Islet of Langerhans (tissue), 1 donor: ENCODE results near the gene CELSR3.
A peak's percentile ranks its signal among the peaks of the same experiment; 100 is the strongest.

Experiments used
- FAIRE-seq: peaks from one replicate; lab custom pipeline; 2011; peaks lifted over from hg19 to GRCh38; lab: Jason Lieb, UNC

Gene CELSR3

GRCh38 chr3:48687220-48687678 lies 24.6 kb upstream of the CELSR3 start:
- FAIRE-seq, result no peak

- no peak for FAIRE-seq
These were observed 24.0 kb upstream of the CELSR3 start for GRCh38 chr3:48686538-48687219.

GRCh38 chr3:48685603-48686511 lies 23.2 kb upstream of the CELSR3 start, which contains the start of gene NCKIPSD:
TSS of gene NCKIPSD (minus strand) at chr3:48685915. CDS start at chr3:48685807, 108 bp downstream.
- no peak for FAIRE-seq

- no peak for FAIRE-seq
These were observed 22.6 kb upstream of the CELSR3 start for GRCh38 chr3:48685293-48685602.

DNA sequence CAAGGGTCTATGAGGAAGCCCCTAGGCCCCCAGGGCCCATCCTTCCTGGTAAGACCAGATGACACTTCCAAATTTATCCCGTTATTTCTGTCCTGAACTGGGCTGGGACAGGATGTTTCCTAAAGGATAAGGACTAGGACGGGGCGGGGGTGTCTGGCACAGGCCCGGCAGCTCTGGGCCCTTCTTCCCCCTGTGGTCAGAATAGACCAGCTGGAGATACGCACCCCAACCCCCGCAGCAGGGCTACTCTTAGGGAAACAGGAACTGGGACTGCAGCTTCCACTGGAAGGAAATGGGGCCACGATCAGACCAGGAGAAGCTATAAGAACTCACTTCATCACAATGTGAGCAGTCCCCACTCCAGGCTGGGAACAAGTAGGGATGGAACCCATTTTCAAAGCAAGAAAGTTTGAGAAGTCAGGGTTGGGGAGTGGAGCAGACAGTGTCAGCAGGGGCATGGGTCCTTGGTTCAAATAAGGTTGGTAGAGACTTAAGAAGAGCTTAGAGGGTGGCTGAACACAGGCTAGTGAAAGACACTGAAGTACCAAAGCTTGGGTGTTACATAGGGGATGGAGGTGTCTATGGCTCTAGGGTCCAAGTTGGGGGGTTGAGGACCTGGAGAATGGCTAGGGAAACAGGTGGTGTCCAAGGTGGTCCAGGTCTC lies 21.9 kb upstream of the CELSR3 start:
- FAIRE-seq, result no peak

DNA sequence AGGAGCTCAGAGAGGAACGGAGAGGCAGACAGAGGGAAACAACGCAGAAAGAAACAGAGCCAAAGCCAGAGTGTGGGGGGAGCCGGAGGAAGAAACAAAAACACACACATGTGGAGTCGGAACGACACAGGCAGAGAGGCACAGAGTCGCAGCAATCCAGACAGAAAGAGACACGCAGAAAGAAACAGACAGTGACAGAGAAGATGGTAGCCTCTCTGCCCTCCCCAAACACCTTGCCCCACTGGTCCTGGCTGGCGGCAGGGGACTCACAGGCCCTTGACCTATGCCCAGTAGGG lies 21.3 kb upstream of the CELSR3 start:
- FAIRE-seq, result no peak

DNA sequence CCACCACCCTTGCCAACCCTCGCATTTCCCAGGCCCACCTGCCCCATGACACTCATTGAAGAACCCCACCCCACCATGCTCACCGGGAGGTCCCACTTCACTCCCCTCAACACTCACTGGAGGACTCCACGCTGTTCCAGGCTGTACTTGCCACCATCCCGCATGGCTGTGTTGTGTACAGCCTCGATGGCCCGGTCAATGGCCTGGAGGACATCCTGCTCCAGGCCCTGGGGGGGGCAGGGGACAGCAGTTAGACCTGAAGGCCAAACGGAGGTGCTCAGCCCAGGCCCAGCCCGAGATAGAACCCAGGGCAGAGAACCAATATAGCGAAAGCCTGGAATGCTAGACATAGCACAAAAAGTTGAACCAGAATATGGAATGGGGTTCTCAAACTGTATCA lies 20.1 kb upstream of the CELSR3 start:
- no peak for FAIRE-seq

GRCh38 chr3:48681974-48682610 lies 19.4 kb upstream of the CELSR3 start:
- FAIRE-seq, result no peak

DNA sequence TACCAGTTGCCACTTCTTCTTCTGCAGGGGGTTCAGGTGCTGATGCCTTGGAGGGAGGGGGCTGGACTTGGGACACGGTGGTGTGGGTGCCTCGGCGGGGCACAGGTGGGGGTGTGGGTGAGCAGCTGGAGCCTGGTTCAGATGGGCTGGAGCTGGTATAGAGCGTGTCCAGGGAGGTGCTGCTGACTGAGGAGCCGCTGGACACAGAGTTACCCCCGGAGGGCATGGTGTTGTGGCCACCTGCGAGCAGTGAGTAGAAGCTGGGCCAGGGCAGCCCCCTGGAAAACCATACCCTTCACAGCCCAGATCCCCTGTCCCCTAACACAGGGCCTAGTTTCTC lies 18.8 kb upstream of the CELSR3 start:
- FAIRE-seq, result no peak

- FAIRE-seq, result no peak
These were observed 18.3 kb upstream of the CELSR3 start for GRCh38 chr3:48680811-48681540.

DNA sequence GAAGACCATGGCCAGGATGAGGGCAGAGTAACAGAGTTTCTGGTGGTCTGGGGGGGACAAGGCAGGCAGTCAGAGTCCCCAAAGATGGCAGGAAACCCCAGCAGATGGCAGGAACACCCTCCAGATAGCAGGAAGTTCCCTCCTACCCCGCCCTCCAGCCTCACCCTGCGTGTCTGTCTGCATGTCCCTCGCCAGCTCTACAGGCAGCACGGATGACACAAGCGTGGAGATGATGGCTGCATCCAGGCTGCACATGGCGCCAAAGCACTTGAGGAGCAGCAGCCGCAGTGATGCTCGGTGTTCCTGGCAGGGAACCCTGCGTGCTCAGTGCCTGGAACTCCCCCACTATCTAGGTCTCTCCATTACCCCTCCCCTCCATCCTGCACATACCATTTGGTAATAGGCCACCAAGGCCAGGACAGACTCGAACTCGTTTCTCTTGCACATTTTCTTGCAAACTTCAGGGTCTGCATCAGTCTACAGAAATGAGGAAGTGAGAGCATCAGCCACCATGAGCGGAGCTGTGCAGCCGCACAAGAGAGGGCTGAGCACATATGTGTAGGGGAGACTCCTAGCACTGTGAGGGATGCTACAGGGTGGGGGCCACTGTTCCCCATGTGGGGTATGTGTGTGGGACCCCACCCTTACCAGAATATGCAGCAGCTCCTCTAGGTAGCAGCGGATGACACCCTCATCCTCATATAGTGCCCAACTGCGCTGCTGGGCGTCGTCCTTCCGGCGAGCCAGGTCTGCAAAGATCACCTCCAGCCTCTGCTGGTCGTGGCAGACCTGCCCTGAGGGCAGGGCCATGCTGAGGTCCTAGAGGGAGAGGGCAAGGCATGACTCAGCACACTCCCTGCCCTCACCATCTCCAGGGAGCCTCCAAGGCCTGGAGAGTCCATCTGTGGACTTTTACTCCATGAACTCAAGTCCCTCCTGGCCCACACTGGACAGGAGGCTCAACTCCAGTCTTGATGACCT lies 17.0 kb upstream of the CELSR3 start:
- no peak for FAIRE-seq

DNA sequence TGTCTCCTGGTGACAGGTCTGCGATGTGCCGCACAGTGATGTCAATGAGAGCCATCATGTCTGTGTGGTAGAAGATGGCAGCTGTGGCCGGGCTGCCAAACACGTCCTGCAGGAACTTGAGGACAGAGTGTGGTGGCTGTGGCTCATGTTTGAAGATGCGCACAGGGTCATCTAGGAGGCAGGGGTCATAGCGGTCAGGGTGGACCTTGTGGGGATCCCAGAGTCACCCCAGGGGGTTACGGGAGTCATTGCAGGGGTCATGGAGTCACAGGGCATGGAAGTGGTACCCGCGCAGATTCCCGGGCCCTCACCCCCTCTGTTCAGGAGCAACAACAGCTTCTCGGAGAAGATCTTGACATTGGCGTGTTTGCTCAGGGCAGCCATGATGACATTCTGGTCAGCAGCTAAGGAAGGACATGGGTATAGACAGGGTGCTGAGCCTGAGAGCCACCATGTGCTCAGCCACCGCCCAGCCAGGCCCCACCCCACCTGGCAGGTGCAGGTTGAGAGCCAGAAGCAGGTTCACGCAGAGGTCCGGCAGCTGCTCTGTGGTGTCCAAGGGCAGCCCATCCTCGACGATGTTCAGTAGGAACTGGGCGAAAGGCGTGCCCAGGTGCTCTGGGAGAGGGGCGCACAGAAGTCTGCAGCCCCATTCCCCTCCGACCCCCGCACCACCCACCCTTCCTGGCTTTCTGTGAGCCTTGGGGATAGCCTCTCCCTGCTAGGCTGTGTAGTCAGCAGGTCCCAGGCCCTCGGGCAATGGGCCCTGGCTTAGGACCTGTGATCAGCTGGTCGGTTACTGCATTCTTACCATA lies 16.1 kb upstream of the CELSR3 start:
- no peak for FAIRE-seq

DNA sequence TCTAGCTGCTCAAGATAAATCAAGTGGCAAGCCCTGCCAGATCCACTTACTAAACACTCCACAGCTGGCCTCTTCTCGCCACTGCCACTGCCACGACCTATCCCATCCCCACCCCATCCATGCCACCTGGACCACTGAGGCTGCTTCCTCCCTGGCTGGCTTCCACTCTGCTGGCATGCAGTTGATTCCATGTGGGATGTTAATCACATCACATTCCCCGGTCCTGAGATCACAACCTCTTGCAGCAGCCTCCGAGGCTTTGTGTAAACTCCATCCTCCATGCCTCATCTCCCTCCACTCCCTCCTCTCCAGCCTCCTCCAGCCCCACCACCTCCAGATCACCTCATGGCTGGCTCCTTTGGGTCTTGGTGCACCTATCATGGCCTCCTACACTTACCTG lies 15.4 kb upstream of the CELSR3 start:
- no peak for FAIRE-seq

DNA sequence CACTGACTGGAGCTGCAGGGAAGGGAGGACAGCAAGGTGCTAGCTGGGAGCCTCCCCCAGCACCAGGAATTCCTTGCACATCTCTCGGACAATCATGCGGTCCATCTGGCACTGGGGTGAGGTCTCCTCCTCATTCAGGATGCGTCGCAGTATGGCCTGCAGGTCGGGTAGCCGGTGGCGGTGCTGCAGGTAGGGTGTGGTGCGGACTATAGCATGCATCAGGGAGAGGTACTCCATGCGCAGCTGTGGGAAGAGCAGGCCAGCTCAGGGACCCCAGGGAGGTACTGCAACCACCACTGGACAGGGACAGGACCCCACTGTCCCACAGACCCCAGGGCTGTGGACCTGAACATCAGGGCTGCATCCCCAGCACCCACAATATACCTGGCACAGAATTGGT lies 11.8 kb upstream of the CELSR3 start:
- FAIRE-seq, result no peak

GRCh38 chr3:48672522-48672921 lies 9.8 kb upstream of the CELSR3 start:
- FAIRE-seq, result no peak

GRCh38 chr3:48664929-48665328 lies 2.2 kb upstream of the CELSR3 start:
- no peak for FAIRE-seq

- no peak for FAIRE-seq
These were observed 1.6 kb upstream of the CELSR3 start for GRCh38 chr3:48664313-48664644.

GRCh38 chr3:48663489-48664312 lies 1.0 kb upstream of the CELSR3 start:
- peak; percentile 90 for FAIRE-seq

DNA sequence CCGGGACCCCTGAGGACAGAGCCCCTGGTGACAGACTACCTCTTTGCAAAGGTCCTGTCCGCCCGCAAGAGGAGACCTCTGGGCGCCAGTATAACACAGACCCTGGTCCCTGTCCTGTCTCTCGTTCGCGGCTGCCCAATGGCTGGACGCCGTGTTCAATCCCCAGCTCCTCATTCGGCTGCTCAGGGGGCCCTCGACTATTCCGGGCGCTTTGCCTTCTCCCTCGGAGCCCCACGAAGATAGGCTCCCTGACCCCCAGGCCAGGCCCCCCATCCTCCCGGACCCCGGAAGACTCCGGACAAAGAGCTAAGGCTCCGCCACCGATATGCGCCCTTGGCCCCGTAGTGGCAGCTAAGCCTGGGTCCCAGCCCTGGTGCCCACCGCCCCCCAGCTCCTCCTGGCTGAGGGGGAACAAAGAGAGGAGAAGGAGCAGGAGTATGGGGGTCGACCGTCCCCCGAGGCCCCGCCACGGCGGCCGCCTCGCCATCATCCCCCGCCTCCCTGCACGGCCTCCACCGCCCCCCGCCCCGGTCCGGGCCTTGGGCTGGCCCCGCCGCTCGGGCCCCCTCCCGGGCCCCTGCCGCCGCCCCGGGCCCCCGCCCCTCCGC lies 437 bp downstream of the CELSR3 start:
- no peak for FAIRE-seq
